HEK293 (cell line): Measurements from ENCODE around the gene CPEB3.
A peak's percentile ranks its signal among the peaks of the same experiment; 100 is the strongest.

Experiments
- BCL11B ChIP-seq: fragments of 450-650 bp; formaldehyde crosslinking; IDR thresholded peaks from 2 replicates; pipeline ENCODE4 v1.5.1; 2016; ENCODE audit warnings: low read depth, missing biosample characterization, missing genetic modification characterization
- ELK4 ChIP-seq: IDR thresholded peaks from 2 replicates; pipeline ENCODE4 v1.6.1; 2011; ENCODE audit warnings: mild to moderate bottlenecking, low read depth, low read length, borderline replicate concordance
- GLI2 ChIP-seq: fragments of 450-650 bp; formaldehyde crosslinking; IDR thresholded peaks from 2 replicates; pipeline ENCODE4; 2017; ENCODE audit warnings: missing biosample characterization, missing genetic modification characterization, low read depth, borderline replicate concordance
- HOXA7 ChIP-seq: sonication (generic); formaldehyde crosslinking; IDR thresholded peaks from 2 replicates; pipeline ENCODE4 v1.8.1; 2022; ENCODE audit warnings: missing genetic modification reagents, borderline replicate concordance
- KLF7 ChIP-seq: fragments of 450-650 bp; formaldehyde crosslinking; IDR thresholded peaks from 2 replicates; pipeline ENCODE4 v1.5.1; 2016; ENCODE audit warnings: missing biosample characterization, missing genetic modification characterization, borderline replicate concordance
- RBAK ChIP-seq: fragments of 450-650 bp; formaldehyde crosslinking; IDR thresholded peaks from 2 replicates; pipeline ENCODE4 v1.5.1; 2016; ENCODE audit warnings: missing biosample characterization, missing genetic modification characterization
- SP2 ChIP-seq: fragments of 450-650 bp; formaldehyde crosslinking; IDR thresholded peaks from 2 replicates; pipeline ENCODE4 v1.5.1; 2016; ENCODE audit warnings: missing biosample characterization, missing genetic modification characterization
- WT1 ChIP-seq: fragments of 450-650 bp; formaldehyde crosslinking; IDR thresholded peaks from 2 replicates; pipeline ENCODE4 v1.5.1; 2016; ENCODE audit warnings: missing biosample characterization, missing genetic modification characterization
- ZBTB1 ChIP-seq: fragments of 450-650 bp; formaldehyde crosslinking; IDR thresholded peaks from 2 replicates; pipeline ENCODE4 v1.5.1; 2016; ENCODE audit warnings: missing biosample characterization, missing genetic modification characterization
- ZBTB20 ChIP-seq: fragments of 450-650 bp; formaldehyde crosslinking; IDR thresholded peaks from 2 replicates; pipeline ENCODE4 v1.5.1; 2016; ENCODE audit warnings: missing biosample characterization, missing genetic modification characterization
- ZBTB48 ChIP-seq: fragments of 450-650 bp; formaldehyde crosslinking; IDR thresholded peaks from 2 replicates; pipeline ENCODE4 v1.5.1; 2016; ENCODE audit warnings: missing biosample characterization, missing genetic modification characterization
- ZFP69B ChIP-seq: fragments of 450-650 bp; formaldehyde crosslinking; IDR thresholded peaks from 2 replicates; pipeline ENCODE4 v1.5.1; 2016; ENCODE audit warnings: missing biosample characterization, missing genetic modification characterization
- ZNF10 ChIP-seq: fragments of 450-650 bp; formaldehyde crosslinking; IDR thresholded peaks from 2 replicates; pipeline ENCODE4 v1.5.1; 2017; ENCODE audit warnings: missing biosample characterization, missing genetic modification characterization
- ZNF114 ChIP-seq: fragments of 450-650 bp; formaldehyde crosslinking; IDR thresholded peaks from 2 replicates; pipeline ENCODE4 v1.5.0; 2017; ENCODE audit warnings: missing biosample characterization, missing genetic modification characterization
- ZNF121 ChIP-seq: fragments of 450-650 bp; formaldehyde crosslinking; IDR thresholded peaks from 2 replicates; pipeline ENCODE4 v1.5.1; 2016; ENCODE audit warnings: missing biosample characterization, missing genetic modification characterization
- ZNF2 ChIP-seq: fragments of 450-650 bp; formaldehyde crosslinking; IDR thresholded peaks from 2 replicates; pipeline ENCODE4 v1.5.1; 2016; ENCODE audit warnings: missing biosample characterization, missing genetic modification characterization
- ZNF354C ChIP-seq: fragments of 450-650 bp; formaldehyde crosslinking; IDR thresholded peaks from 2 replicates; pipeline ENCODE4 v1.5.1; 2016; ENCODE audit warnings: missing biosample characterization, missing genetic modification characterization, low read depth, borderline replicate concordance
- ZNF473 ChIP-seq: fragments of 450-650 bp; formaldehyde crosslinking; IDR thresholded peaks from 2 replicates; pipeline ENCODE4 v1.5.1; 2017; ENCODE audit warnings: missing biosample characterization, missing genetic modification characterization
- ZNF514 ChIP-seq: fragments of 450-650 bp; formaldehyde crosslinking; IDR thresholded peaks from 2 replicates; pipeline ENCODE4 v1.5.1; 2016; ENCODE audit warnings: missing biosample characterization, missing genetic modification characterization
- ZNF571 ChIP-seq: fragments of 450-650 bp; formaldehyde crosslinking; IDR thresholded peaks from 2 replicates; pipeline ENCODE4 v1.5.0; 2017; ENCODE audit warnings: missing biosample characterization, missing genetic modification characterization
- ZNF621 ChIP-seq: fragments of 450-650 bp; formaldehyde crosslinking; IDR thresholded peaks from 2 replicates; pipeline ENCODE4 v1.5.1; 2017; ENCODE audit warnings: missing biosample characterization, missing genetic modification characterization
- ZNF629 ChIP-seq: fragments of 450-650 bp; formaldehyde crosslinking; IDR thresholded peaks from 2 replicates; pipeline ENCODE4 v1.5.1; 2017; ENCODE audit warnings: missing biosample characterization, missing genetic modification characterization
- ZNF692 ChIP-seq: fragments of 450-650 bp; formaldehyde crosslinking; IDR thresholded peaks from 2 replicates; pipeline ENCODE4 v1.5.1; 2016; ENCODE audit warnings: missing biosample characterization, missing genetic modification characterization
- ZNF704 ChIP-seq: fragments of 450-650 bp; formaldehyde crosslinking; IDR thresholded peaks from 2 replicates; pipeline ENCODE4 v1.5.1; 2016; ENCODE audit warnings: missing biosample characterization, missing genetic modification characterization
- ZNF707 ChIP-seq: fragments of 450-650 bp; formaldehyde crosslinking; IDR thresholded peaks from 2 replicates; pipeline ENCODE4 v1.5.1; 2016; ENCODE audit warnings: missing biosample characterization, missing genetic modification characterization
- ZNF830 ChIP-seq: fragments of 450-650 bp; IDR thresholded peaks from 2 replicates; pipeline ENCODE4 v1.5.0; 2018; ENCODE audit warnings: missing biosample characterization, missing genetic modification characterization, low read depth, mild to moderate bottlenecking, moderate library complexity
- ZNF843 ChIP-seq: fragments of 450-650 bp; formaldehyde crosslinking; IDR thresholded peaks from 2 replicates; pipeline ENCODE4 v1.5.1; 2016; ENCODE audit warnings: missing biosample characterization, missing genetic modification characterization
- ZSCAN16 ChIP-seq: fragments of 450-650 bp; formaldehyde crosslinking; IDR thresholded peaks from 2 replicates; pipeline ENCODE4 v1.5.1; 2016; ENCODE audit warnings: missing biosample characterization, missing genetic modification characterization
- TF ChIP-seq, protein P1 (sequence below): fragments of 450-650 bp; formaldehyde crosslinking; conservative IDR thresholded peaks from 2 replicates; pipeline ENCODE4 v1.5.1; 2016; ENCODE audit warnings: low read depth, missing biosample characterization, missing genetic modification characterization
- TF ChIP-seq, protein P2 (sequence below): fragments of 450-650 bp; formaldehyde crosslinking; IDR thresholded peaks from 2 replicates; pipeline ENCODE4 v1.5.1; 2016; ENCODE audit warnings: missing biosample characterization, missing genetic modification characterization

CPEB3 gene

GRCh38 chr10:92290076-92290836, 622 bp downstream of the CPEB3 start (continued):
- TF ChIP-seq BCL11B (tag by site-specific recombination) (no peak), ZBTB20 (tag by site-specific recombination) (peak; percentile 24), ZNF2 (tag by site-specific recombination) (no peak), ZFP69B (no peak), ELK4 (no peak), ZNF843 (tag by site-specific recombination) (no peak; the same call in 1 of the 2 replicates), ZNF830 (tag by site-specific recombination) (no peak), KLF7 (tag by site-specific recombination) (no peak), ZNF704 (tag by site-specific recombination) (no peak), SP2 (tag by site-specific recombination) (no peak), ZNF621 (tag by site-specific recombination) (no peak), WT1 (tag by site-specific recombination) (no peak), ZBTB48 (tag by site-specific recombination) (peak; percentile 87), RBAK (tag by site-specific recombination) (0 out of 2 replicates have a peak, but pooled peaks have one; percentile 15), ZSCAN16 (no peak), ZBTB1 (tag by site-specific recombination) (no peak), ZNF692 (tag by site-specific recombination) (no peak), ZNF114 (no peak), ZNF473 (tag by site-specific recombination) (no peak), ZNF707 (tag by site-specific recombination) (no peak), ZNF121 (tag by site-specific recombination) (no peak), ZNF10 (no peak), ZNF571 (tag by site-specific recombination) (no peak), ZNF354C (no peak), ZNF514 (tag by site-specific recombination) (no peak), ZNF629 (tag by site-specific recombination) (no peak; the same call in 1 of the 2 replicates), GLI2 (no peak), HOXA7 (no peak)
- TF ChIP-seq, protein P1, sequence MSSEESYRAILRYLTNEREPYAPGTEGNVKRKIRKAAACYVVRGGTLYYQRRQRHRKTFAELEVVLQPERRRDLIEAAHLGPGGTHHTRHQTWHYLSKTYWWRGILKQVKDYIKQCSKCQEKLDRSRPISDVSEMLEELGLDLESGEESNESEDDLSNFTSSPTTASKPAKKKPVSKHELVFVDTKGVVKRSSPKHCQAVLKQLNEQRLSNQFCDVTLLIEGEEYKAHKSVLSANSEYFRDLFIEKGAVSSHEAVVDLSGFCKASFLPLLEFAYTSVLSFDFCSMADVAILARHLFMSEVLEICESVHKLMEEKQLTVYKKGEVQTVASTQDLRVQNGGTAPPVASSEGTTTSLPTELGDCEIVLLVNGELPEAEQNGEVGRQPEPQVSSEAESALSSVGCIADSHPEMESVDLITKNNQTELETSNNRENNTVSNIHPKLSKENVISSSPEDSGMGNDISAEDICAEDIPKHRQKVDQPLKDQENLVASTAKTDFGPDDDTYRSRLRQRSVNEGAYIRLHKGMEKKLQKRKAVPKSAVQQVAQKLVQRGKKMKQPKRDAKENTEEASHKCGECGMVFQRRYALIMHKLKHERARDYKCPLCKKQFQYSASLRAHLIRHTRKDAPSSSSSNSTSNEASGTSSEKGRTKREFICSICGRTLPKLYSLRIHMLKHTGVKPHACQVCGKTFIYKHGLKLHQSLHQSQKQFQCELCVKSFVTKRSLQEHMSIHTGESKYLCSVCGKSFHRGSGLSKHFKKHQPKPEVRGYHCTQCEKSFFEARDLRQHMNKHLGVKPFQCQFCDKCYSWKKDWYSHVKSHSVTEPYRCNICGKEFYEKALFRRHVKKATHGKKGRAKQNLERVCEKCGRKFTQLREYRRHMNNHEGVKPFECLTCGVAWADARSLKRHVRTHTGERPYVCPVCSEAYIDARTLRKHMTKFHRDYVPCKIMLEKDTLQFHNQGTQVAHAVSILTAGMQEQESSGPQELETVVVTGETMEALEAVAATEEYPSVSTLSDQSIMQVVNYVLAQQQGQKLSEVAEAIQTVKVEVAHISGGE (tag by site-specific recombination) = no peak
- TF ChIP-seq, protein P2, sequence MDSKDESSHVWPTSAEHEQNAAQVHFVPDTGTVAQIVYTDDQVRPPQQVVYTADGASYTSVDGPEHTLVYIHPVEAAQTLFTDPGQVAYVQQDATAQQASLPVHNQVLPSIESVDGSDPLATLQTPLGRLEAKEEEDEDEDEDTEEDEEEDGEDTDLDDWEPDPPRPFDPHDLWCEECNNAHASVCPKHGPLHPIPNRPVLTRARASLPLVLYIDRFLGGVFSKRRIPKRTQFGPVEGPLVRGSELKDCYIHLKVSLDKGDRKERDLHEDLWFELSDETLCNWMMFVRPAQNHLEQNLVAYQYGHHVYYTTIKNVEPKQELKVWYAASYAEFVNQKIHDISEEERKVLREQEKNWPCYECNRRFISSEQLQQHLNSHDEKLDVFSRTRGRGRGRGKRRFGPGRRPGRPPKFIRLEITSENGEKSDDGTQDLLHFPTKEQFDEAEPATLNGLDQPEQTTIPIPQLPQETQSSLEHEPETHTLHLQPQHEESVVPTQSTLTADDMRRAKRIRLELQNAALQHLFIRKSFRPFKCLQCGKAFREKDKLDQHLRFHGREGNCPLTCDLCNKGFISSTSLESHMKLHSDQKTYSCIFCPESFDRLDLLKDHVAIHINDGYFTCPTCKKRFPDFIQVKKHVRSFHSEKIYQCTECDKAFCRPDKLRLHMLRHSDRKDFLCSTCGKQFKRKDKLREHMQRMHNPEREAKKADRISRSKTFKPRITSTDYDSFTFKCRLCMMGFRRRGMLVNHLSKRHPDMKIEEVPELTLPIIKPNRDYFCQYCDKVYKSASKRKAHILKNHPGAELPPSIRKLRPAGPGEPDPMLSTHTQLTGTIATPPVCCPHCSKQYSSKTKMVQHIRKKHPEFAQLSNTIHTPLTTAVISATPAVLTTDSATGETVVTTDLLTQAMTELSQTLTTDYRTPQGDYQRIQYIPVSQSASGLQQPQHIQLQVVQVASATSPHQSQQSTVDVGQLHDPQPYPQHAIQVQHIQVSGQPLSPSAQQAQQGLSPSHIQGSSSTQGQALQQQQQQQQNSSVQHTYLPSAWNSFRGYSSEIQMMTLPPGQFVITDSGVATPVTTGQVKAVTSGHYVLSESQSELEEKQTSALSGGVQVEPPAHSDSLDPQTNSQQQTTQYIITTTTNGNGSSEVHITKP (tag by site-specific recombination) = peak; percentile 88
